HepG2 (cell line): ENCODE measurements around the gene ANKRD39. TPM values are rescaled to one million over a fixed set of nuclear protein-coding genes. Genes with fewer than 3 reads are reported as not detected.

Source experiments
- CBX2 ChIP-seq, 2 experiments: fragments of 200-600 bp in 1 of 2; sonication (generic); formaldehyde crosslinking in 1 of 2; IDR thresholded peaks; 2 replicates each; pipeline versions ENCODE4 v1.7.0 to v1.8.1; 2018 to 2022; ENCODE audit warnings: low read depth in 2 of 2, low read length in 1 of 2, mild to moderate bottlenecking in 1 of 2, missing genetic modification reagents in 1 of 2
- ERF ChIP-seq: IDR thresholded peaks from 2 replicates; pipeline ENCODE4 v1.6.1; 2018; ENCODE audit warnings: missing biosample characterization, missing genetic modification reagents
- GTF3A ChIP-seq: sonication (generic); formaldehyde crosslinking; conservative IDR thresholded peaks from 2 replicates; pipeline ENCODE4 v1.4.0; 2020; ENCODE audit warnings: mild to moderate bottlenecking, missing genetic modification reagents
- HMGXB3 ChIP-seq: sonication (generic); formaldehyde crosslinking; IDR thresholded peaks from 2 replicates; pipeline ENCODE4 v1.4.0; 2020; ENCODE audit warnings: missing genetic modification reagents, borderline replicate concordance
- KLF11 ChIP-seq: IDR thresholded peaks from 2 replicates; pipeline ENCODE4 v1.6.1; 2016; ENCODE audit warnings: missing compliant biosample characterization
- MXD4 ChIP-seq: IDR thresholded peaks from 2 replicates; pipeline ENCODE4 v1.6.1; 2016; ENCODE audit warnings: mild to moderate bottlenecking, missing biosample characterization, missing genetic modification reagents
- MYPOP ChIP-seq: sonication (generic); formaldehyde crosslinking; IDR thresholded peaks from 2 replicates; pipeline ENCODE4 v1.8.1; 2023; ENCODE audit warnings: mild to moderate bottlenecking, moderate library complexity, missing genetic modification reagents
- RXRA ChIP-seq: sonication (generic); formaldehyde crosslinking; IDR thresholded peaks from 2 replicates; pipeline ENCODE4 v1.5.1; 2020; ENCODE audit warnings: missing genetic modification reagents
- ZBTB33 ChIP-seq: sonication (generic); formaldehyde crosslinking; IDR thresholded peaks from 2 replicates; pipeline ENCODE4 v1.4.0; 2020; ENCODE audit warnings: missing genetic modification reagents
- ZNF101 ChIP-seq: sonication (generic); formaldehyde crosslinking; IDR thresholded peaks from 2 replicates; pipeline ENCODE4 v1.4.0; 2020; ENCODE audit warnings: mild to moderate bottlenecking, low read depth, missing genetic modification reagents, borderline replicate concordance
- ZNF17 ChIP-seq: sonication (generic); formaldehyde crosslinking; IDR thresholded peaks from 2 replicates; pipeline ENCODE4 v1.5.0; 2020; ENCODE audit warnings: mild to moderate bottlenecking, missing genetic modification reagents
- ZNF383 ChIP-seq: sonication (generic); formaldehyde crosslinking; IDR thresholded peaks from 2 replicates; pipeline ENCODE4 v1.4.0; 2020; ENCODE audit warnings: missing genetic modification reagents, mild to moderate bottlenecking, borderline replicate concordance
- polyA plus RNA-seq, 8 experiments: library from polyadenylated mRNA; depleted of rRNA in 3 of 8; stranded (reverse) in 7 of 8; unstranded in 1 of 8; fragments of >200 nt; fragmentation: Illumina TruSeq in 4 of 8; extraction: Trizol in 4 of 8; gene quantifications; 2 replicates each; pipeline versions ENCODE4 v1.2.1 to v1.2.3, GENCODE V29; 2011 to 2016; ENCODE audit warnings: low read depth in 4 of 8, missing spikeins in 1 of 8, mixed read lengths in 1 of 8; ENCODE audit not compliant: insufficient read depth in 1 of 8
- total RNA-seq, 5 experiments: library from RNA; depleted of rRNA; stranded (reverse); fragments of >200 nt; fragmentation: Illumina TruSeq; extraction: Trizol; gene quantifications; 2 replicates each; pipeline ENCODE4 v1.2.3, GENCODE V29; 2016; ENCODE audit warnings: low read depth in 1 of 5
- TF ChIP-seq, protein P1 (sequence below): sonication (generic); formaldehyde crosslinking; IDR thresholded peaks from 2 replicates; pipeline ENCODE4 v1.8.0; 2022; ENCODE audit warnings: missing genetic modification reagents, mild to moderate bottlenecking, inconsistent platforms, borderline replicate concordance
- TF ChIP-seq, protein P2 (sequence below): sonication (generic); formaldehyde crosslinking; IDR thresholded peaks from 2 replicates; pipeline ENCODE4 v1.4.0; 2020; ENCODE audit warnings: missing genetic modification reagents
- TF ChIP-seq, protein P3 (sequence below): sonication (generic); formaldehyde crosslinking; IDR thresholded peaks from 2 replicates; pipeline ENCODE4 v1.8.0; 2023; ENCODE audit warnings: mild to moderate bottlenecking, missing genetic modification reagents

The ANKRD39 gene
- total and polyA plus RNA-seq, 2 of the 13 experiments (the other 11 are each of a cell fraction or from before 2014, with no cell fraction given): 23.2 to 24.8 TPM

GRCh38 chr2:96816127-96816835 is 41.5 kb downstream of the ANKRD39 start, which contains the start of gene CNNM3 (continued):
- TF ChIP-seq, protein P1, sequence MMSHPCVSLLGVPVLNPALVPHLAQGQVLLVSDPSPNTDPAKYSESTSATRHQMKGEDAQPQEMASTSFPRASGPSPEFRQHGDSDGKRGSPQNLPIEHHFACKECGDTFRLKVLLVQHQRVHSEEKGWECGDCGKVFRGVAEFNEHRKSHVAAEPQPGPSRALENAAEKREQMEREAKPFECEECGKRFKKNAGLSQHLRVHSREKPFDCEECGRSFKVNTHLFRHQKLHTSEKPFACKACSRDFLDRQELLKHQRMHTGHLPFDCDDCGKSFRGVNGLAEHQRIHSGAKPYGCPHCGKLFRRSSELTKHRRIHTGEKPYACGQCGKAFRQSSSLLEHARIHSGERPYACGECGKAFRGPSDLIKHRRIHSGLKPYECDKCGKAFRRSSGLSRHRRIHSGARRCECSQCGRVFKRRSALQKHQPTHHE: peak; percentile 67; the same call in 1 of the 2 replicates
- TF ChIP-seq KLF11 (no peak), GTF3A (CRISPR knock-in tag) (no peak), CBX2 (IDR thresholded peaks at IDR 0.05; ENCODE audit: low read depth, low read length) (no peak), CBX2 (CRISPR knock-in tag; IDR thresholded peaks at IDR 0.05; ENCODE audit: low read depth) (0 out of 2 replicates have a peak, but pooled peaks have one; percentile 34), RXRA (CRISPR knock-in tag) (peak; percentile 55), ZBTB33 (CRISPR knock-in tag) (no peak; the same call in 1 of the 2 replicates), MXD4 (CRISPR knock-in tag) (0 out of 2 replicates have a peak, but pooled peaks have one; percentile 43), ZNF383 (peak; percentile 83; the same call in 1 of the 2 replicates), ZNF101 (CRISPR knock-in tag) (peak; percentile 85; the same call in 1 of the 2 replicates), ZNF17 (CRISPR knock-in tag) (no peak), MYPOP (CRISPR knock-in tag) (peak; percentile 98), HMGXB3 (no peak), ERF (CRISPR knock-in tag) (peak; percentile 88)
- TF ChIP-seq, protein P2, sequence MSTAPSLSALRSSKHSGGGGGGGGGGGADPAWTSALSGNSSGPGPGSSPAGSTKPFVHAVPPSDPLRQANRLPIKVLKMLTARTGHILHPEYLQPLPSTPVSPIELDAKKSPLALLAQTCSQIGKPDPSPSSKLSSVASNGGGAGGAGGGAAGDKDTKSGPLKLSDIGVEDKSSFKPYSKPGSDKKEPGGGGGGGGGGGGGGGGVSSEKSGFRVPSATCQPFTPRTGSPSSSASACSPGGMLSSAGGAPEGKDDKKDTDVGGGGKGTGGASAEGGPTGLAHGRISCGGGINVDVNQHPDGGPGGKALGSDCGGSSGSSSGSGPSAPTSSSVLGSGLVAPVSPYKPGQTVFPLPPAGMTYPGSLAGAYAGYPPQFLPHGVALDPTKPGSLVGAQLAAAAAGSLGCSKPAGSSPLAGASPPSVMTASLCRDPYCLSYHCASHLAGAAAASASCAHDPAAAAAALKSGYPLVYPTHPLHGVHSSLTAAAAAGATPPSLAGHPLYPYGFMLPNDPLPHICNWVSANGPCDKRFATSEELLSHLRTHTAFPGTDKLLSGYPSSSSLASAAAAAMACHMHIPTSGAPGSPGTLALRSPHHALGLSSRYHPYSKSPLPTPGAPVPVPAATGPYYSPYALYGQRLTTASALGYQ: peak; percentile 18; the same call in 1 of the 2 replicates
- TF ChIP-seq, protein P3, sequence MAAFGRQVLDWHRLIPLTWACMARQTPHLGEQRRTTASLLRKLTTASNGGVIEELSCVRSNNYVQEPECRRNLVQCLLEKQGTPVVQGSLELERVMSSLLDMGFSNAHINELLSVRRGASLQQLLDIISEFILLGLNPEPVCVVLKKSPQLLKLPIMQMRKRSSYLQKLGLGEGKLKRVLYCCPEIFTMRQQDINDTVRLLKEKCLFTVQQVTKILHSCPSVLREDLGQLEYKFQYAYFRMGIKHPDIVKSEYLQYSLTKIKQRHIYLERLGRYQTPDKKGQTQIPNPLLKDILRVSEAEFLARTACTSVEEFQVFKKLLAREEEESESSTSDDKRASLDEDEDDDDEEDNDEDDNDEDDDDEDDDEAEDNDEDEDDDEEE (CRISPR knock-in tag): 0 out of 2 replicates have a peak, but pooled peaks have one; percentile 37
